Kidney (tissue), 14 donors: ENCODE measurements around the gene CBFB. TPM values are rescaled to one million over a fixed set of nuclear protein-coding genes. Genes with fewer than 3 reads are reported as not detected.

Experiments
- DNase-seq, 5 donors: peaks; one replicate each; pipeline ENCODE4 v3.0.0-alpha.2; 2013 to 2020
- FAIRE-seq: peaks from 2 replicates; lab custom pipeline; 2012; peaks lifted over from hg19 to GRCh38; lab: Jason Lieb, UNC
- H3K27ac ChIP-seq, 2 donors: one replicate each; pipeline ENCODE4 v1.7.0; 2013; ENCODE audit warnings: low read depth in 2 of 2, low read length in 2 of 2, inconsistent platforms in 1 of 2
- H3K27me3 ChIP-seq: one replicate; pipeline ENCODE4 v1.7.1; 2013; ENCODE audit warnings: low read length, inconsistent platforms; ENCODE audit not compliant: control insufficient read depth, insufficient read depth
- H3K36me3 ChIP-seq, 3 donors: one replicate each; pipeline versions ENCODE4 v1.7.0 to v1.7.1; 2013; ENCODE audit warnings: low read length in 3 of 3, control low read depth in 1 of 3, inconsistent platforms in 1 of 3; ENCODE audit not compliant: insufficient read depth in 3 of 3, control insufficient read depth in 2 of 3
- H3K4me1 ChIP-seq, 3 donors: one replicate each; pipeline versions ENCODE4 v1.7.0 to v1.7.1; 2013; ENCODE audit warnings: low read length in 3 of 3, inconsistent platforms in 1 of 3, low read depth in 1 of 3; ENCODE audit not compliant: control insufficient read depth in 2 of 3, insufficient read depth in 2 of 3
- H3K4me3 ChIP-seq, 3 donors: one replicate each; pipeline versions ENCODE4 v1.7.0 to v1.8.1; 2013; ENCODE audit warnings: low read length in 3 of 3, control low read depth in 1 of 3, inconsistent platforms in 1 of 3
- H3K9ac ChIP-seq, 3 donors: one replicate each; pipeline versions ENCODE4 v1.7.0 to v1.7.1; 2013; ENCODE audit warnings: low read length in 3 of 3, control low read depth in 1 of 3, inconsistent platforms in 1 of 3
- H3K9me3 ChIP-seq, 3 donors: one replicate each; pipeline versions ENCODE4 v1.7.0 to v1.7.1; 2013; ENCODE audit warnings: low read length in 3 of 3, control low read depth in 1 of 3, inconsistent platforms in 1 of 3; ENCODE audit not compliant: control insufficient read depth in 2 of 3, insufficient read depth in 1 of 3
- CTCF ChIP-seq: IDR thresholded peaks from 3 replicates; pipeline ENCODE4 v1.5.1; 2012; ENCODE audit warnings: mild to moderate bottlenecking, moderate library complexity, borderline replicate concordance; ENCODE audit not compliant: insufficient read depth; ENCODE audit errors: extremely low read depth
- intact Hi-C: fragments of 100-400 bp; cut with DNase I; formaldehyde crosslinking; loops from one replicate; pipeline ENCODE4 v1.11.1; 2022
- polyA plus RNA-seq: library from polyadenylated mRNA; stranded (reverse); fragments of 350-450 nt; fragmentation: Illumina TruSeq; extraction: RNeasy Lipid Tissue Mini Kit (QIAGEN cat#74804); gene quantifications from one replicate; pipeline ENCODE4 v1.2.3, GENCODE V29; 2014; ENCODE audit warnings: low read depth, low replicate concordance; ENCODE audit not compliant: insufficient read depth
- total RNA-seq: library from RNA; stranded (reverse); fragmentation: NEBNext Ultra II Directional; extraction: Animal tissue kit (Norgen Biotek cat#: 25700); gene quantifications from one replicate; pipeline ENCODE4 v1.2.1, GENCODE V29; 2021
- donor health status: control.
- donor health status: control.
- donor health status: control.
- donor health status: control.
- donor health status: control.
- donor health status: DM: yes; HTN: yes; CAD: no.
- donor health status: Normal renal cell carcinoma (clear cell type).

CBFB gene
- total and polyA plus RNA-seq, 2 donors from 2014 or later = 9.7 to 57.3 TPM

- Histone ChIP-seq H3K27ac (no peak overlapping the region), H3K4me1 (peaks cover 0 to 6% (median 6%) of the 10 kb centered on the region in 3 donors), H3K4me3 (no peak overlapping the region), H3K36me3 (no peaks in the 10 kb centered on the region), H3K9me3 (no peaks in the 10 kb centered on the region), H3K9ac (no peak overlapping the region), H3K27me3 (no peaks in the 10 kb centered on the region)
- TF ChIP-seq CTCF = no peak
- FAIRE-seq (no peak), DNase-seq (no peak)
- intact Hi-C loops = no loop called here
Observed at GRCh38 chr16:67001726-67002125, 27.2 kb upstream of the CBFB start.

DNA sequence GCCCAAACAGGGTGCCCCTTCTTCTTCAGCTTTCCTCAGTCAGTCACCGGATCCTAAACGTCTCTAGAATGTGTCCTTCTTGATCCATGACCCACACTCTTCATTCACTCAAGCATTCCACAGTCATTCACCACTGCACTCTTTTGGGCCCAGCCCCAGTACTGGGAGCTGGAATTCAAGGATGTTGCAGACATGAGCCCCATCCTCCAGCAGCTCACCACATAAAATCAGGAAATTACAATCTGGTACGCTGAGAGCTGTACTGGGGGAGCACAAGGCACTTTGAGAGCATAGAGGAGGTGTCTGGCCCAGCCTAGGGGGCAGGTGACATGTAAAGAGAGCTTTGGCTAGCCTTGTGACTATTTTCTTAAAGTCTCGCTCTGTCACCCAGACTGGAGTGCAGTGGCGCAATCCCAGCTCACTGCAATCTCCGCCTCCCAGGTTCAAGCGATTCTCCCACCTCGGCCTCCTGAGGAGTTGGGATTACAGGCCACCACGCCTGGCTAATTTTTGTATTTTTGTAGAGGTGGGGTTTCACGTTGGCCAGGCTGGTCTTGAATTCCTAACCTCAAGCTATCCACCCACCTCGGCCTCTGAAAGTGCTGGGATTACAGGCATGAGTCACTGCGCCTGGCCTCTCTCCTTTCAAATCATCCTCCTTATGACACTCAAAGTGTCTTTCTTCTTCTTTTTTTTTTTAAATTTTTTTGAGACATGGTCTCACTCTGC lies 21.9 kb upstream of the CBFB start:
- intact Hi-C loops = no loop called here
- no peaks in the 10 kb centered on the region for H3K4me1 ChIP-seq
- H3K9ac ChIP-seq = no peak overlapping the region
- no peaks in the 10 kb centered on the region for H3K27me3 ChIP-seq
- H3K4me3 ChIP-seq = no peak overlapping the region
- DNase-seq = peak in 2 of 5 donors; percentile 18 to 26
- H3K27ac ChIP-seq = no peak overlapping the region
- TF ChIP-seq CTCF = no peak
- H3K9me3 ChIP-seq = no peaks in the 10 kb centered on the region
- no peaks in the 10 kb centered on the region for H3K36me3 ChIP-seq
- FAIRE-seq = no peak

GRCh38 chr16:67009158-67009557 lies 19.8 kb upstream of the CBFB start:
- H3K27me3 ChIP-seq = no peaks in the 10 kb centered on the region
- DNase-seq (no peak), FAIRE-seq (no peak)
- peaks cover 0 to 5% (median 0%) of the 10 kb centered on the region in 3 donors for H3K4me1 ChIP-seq
- H3K27ac ChIP-seq = no peak overlapping the region
- H3K9me3 ChIP-seq = no peaks in the 10 kb centered on the region
- H3K9ac ChIP-seq = no peak overlapping the region
- no peak for TF ChIP-seq CTCF
- H3K4me3 ChIP-seq = no peak overlapping the region
- H3K36me3 ChIP-seq = no peaks in the 10 kb centered on the region
- intact Hi-C loops = no loop called here

DNA sequence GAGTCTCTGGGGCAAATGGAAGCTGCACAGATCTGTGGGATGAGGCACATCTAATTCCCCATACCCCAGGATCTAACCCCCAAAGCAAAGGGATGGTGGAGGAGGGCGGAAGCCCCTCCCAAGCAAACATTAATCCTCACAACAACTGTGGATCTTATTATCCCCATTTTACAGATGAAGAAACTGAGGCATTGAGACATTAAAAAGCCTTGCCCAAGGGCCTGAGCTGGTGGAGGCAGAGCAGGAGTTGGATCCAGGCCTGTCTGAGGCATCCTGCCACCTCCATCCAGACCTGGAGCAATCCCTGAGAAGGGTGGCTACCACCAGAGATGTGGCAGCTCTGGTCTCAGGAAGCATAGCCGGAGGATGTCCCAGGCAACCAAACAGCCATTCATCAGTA lies 17.7 kb upstream of the CBFB start:
- FAIRE-seq (no peak), DNase-seq (peak in 1 of 5 donors; percentile 14)
- no peak overlapping the region for H3K4me3 ChIP-seq
- no peaks in the 10 kb centered on the region for H3K27me3 ChIP-seq
- no peak for TF ChIP-seq CTCF
- intact Hi-C loops = no loop called here
- no peaks in the 10 kb centered on the region for H3K9me3 ChIP-seq
- H3K36me3 ChIP-seq = no peaks in the 10 kb centered on the region
- H3K9ac ChIP-seq = no peak overlapping the region
- H3K4me1 ChIP-seq = peaks cover 0 to 8% (median 0%) of the 10 kb centered on the region in 3 donors
- H3K27ac ChIP-seq = no peak overlapping the region
